HFF-Myc (cell line): ENCODE results near the gene DNAJC6.
"Not testable (repeated sequence)": the region's sequence is repeated elsewhere in the genome, so short reads cannot be mapped to it uniquely, and the experiment has no call there.

ENCODE experiments used
- DNase-seq: peaks from one replicate; pipeline ENCODE4 v3.0.0-alpha.2; 2011; ENCODE audit warnings: low read depth; ENCODE audit errors: extremely low read depth
- H3K4me3 ChIP-seq: replicated peaks from 2 replicates; pipeline ENCODE4 v1.5.1; 2011; ENCODE audit warnings: low read depth, mild to moderate bottlenecking, control low read depth, low read length
- TF ChIP-seq, protein P1 (sequence below): IDR thresholded peaks from 2 replicates; pipeline ENCODE4 v1.5.1; 2012; ENCODE audit warnings: mild to moderate bottlenecking, low read depth, low read length, control low read depth; ENCODE audit errors: missing control alignments

Gene DNAJC6

DNA sequence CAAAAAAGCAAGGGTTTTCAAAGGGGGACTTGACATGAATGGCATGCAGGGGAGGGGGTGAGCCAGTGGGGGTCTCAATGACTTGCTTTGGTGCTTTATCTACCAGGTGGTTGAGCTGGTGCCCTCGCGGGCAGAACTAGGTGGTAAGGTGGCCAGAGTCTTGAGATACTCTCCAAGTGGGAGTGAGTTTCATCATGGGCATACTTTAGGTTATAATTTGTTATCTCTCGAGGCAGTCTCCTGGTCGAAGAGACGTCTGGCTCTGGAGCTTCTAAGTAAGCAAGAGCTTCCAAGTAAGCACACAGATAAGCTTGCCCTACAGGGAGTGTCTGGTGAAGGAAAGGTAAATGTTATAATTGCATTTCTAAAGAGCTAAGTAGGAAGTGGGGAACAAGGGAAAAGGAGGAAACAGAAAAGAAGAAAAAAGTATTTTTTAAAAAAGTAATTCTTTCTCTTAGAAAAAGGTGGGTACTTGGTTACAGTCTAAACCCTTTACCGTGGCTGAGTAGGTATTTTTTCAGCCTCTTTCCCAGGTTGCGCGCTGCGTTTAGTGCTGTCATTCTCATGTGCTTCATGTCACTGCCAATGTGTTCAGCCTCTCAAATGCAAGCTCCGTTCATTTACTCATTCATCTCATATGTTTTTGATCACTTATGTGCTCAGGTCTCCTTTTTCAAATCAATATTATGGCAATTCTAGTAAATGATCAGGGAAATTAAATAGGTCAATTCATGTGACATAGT is 31.6 kb upstream of the DNAJC6 start:
- TF ChIP-seq, protein P1, sequence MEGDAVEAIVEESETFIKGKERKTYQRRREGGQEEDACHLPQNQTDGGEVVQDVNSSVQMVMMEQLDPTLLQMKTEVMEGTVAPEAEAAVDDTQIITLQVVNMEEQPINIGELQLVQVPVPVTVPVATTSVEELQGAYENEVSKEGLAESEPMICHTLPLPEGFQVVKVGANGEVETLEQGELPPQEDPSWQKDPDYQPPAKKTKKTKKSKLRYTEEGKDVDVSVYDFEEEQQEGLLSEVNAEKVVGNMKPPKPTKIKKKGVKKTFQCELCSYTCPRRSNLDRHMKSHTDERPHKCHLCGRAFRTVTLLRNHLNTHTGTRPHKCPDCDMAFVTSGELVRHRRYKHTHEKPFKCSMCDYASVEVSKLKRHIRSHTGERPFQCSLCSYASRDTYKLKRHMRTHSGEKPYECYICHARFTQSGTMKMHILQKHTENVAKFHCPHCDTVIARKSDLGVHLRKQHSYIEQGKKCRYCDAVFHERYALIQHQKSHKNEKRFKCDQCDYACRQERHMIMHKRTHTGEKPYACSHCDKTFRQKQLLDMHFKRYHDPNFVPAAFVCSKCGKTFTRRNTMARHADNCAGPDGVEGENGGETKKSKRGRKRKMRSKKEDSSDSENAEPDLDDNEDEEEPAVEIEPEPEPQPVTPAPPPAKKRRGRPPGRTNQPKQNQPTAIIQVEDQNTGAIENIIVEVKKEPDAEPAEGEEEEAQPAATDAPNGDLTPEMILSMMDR: no peak
- H3K4me3 ChIP-seq: no peak overlapping the region
- no peak for DNase-seq

DNA sequence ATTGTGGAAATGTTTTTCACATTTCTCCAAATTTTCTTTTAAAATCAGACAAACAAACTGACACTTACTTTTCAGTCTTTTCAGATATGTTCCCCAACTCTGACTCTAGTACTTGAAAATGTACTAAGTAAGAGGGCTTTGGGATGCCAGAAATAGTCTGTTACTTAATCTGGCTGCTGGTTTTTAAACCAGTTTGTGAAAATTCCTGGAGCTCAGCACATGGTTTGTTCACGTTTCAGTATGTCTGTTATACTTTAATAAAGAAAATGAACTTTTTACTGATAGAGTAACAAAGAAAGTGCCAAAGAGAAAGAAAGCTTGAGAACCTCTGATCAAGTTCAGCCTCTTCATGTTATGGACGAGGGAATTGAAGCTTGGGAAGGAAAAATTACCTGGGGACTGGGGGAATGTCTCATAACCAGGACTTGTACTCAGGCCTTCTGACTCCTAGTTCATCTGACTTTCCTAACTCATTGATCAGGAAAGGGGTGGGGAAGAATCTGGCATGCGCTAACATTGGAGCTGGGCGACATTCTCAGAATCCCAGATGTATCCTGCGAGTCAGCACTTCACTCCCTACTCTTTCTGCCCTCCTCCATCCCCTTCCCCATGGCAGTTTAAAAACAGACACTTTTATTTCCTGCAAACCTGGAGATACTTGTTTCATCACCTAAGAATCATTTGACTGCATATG is 30.8 kb upstream of the DNAJC6 start:
- TF ChIP-seq, protein P1: no peak
- H3K4me3 ChIP-seq: no peak overlapping the region
- no peak for DNase-seq

DNA sequence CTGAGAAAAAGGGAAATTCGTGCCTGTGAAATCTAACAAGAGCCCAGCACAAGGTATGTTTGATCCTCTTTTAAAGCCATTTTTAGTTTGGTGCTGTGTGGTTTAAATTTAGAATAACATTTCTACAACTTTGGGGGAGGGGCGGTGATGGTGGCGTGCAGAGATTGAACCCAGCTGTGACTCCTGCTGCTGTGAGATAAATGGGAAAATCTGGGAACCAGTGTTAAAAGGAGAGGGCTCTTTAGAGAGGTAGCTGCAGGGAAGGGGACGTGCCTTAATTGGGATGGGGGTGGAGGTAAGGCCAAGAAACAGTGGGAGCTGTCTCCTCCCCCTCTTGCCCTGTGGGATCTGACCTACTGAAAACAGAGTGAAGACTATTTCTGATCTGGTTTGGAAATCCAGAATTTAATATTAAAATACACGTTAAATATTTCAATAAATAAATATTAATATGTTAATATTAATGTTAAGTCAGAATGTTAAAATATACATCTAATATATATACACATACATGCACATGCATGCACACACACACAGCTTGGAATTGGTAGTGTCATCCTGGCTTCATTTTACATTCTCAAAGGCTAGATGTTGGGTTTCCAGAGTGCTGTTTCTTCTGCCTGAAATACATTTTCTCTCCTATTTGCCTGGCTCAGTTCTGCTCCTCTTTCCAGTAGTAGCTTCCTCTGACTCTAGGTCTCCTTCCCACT is 30.1 kb upstream of the DNAJC6 start:
- no peak for DNase-seq
- no peak overlapping the region for H3K4me3 ChIP-seq

DNA sequence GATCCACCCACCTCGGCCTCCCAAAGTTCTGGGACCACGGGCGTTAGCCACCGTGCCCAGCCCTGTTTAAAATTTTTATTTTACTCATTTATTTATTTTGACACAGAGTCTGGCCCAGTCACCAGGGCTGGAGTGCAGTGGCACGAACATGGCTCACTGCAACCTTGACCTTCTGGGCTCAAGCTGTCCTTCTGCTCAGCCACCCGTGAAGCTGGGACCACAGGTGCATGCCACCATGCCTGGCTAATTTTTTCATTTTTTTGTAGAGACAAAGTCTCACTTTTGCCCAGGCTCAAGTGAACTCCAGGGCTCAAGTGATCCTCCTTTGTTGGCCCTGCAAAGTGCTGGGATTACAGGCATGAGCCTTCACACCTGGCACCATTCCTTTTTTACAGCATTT is 27.5 kb upstream of the DNAJC6 start:
- no peak overlapping the region for H3K4me3 ChIP-seq
- no peak for DNase-seq
- TF ChIP-seq, protein P1: no peak

More for the DNA sequence above, 30.1 kb upstream of the DNAJC6 start:
- TF ChIP-seq, protein P1: no peak

DNA sequence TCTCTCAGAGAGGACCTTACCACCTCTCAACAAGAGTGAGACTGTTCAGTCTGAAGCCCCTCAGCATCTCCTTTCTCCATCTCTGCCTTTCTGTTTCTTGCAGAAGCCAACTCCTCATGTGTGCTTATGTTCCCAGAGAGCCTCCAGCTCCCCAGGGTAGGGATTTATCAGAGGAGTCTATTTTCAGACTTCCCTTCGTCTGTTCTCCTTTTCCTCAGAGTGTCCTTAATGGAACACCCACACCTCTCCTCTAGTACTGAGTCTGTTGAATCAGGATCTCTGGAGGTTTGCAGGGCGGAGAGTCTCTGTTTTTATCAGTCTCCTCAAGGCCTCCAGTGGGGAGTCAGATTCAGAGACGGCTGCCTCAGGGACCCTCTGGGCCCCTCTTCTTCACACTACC is 25.1 kb upstream of the DNAJC6 start:
- no peak overlapping the region for H3K4me3 ChIP-seq
- DNase-seq: no peak
- TF ChIP-seq, protein P1: no peak

DNA sequence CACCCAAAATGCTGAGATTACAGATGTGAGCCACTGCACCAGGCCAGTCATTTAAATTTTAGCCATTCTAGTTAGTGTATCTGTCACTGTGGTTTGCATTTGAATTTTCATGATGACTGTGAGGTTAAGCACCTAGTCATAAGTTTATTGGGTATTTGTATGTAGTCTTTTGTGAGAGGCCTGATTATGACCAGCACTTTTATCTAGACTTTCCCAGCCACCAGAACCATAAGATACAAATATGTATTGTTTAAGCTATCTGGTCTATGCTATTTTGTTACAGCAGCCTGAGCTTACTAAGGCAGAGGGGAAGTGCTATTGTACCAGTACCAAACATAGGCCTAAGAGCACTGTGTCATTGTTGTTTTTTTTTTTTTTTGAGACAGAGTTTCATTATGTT is 19.9 kb upstream of the DNAJC6 start:
- TF ChIP-seq, protein P1: no peak
- DNase-seq: no peak
- H3K4me3 ChIP-seq: no peak overlapping the region

DNA sequence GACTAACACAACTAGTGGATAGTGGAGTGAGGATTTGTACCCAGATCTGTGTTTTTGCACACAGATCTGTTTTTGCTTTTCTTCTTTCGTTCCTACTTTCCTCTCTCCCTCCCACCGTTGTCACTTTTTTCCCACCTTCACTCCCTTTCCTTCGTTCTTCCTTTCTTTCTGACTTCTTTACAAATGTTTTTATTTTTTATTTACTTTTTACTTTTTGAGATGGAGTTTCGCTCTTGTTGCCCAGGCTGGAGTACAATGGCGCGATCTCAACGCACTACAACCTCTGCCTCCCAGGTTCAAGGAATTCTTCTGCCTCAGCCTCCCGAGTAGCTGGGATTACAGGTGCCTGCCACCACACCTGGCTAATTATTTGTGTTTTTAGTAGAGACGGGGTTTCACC is 17.5 kb upstream of the DNAJC6 start:
- not testable (repeated sequence) for DNase-seq, H3K4me3 ChIP-seq
